ENCODE results near the gene EFNB2. TPM values are rescaled to one million over a fixed set of nuclear protein-coding genes. Genes with fewer than 3 reads are reported as not detected.

EFNB2 gene
- total RNA-seq, 2 donors from 2014 or later = 15.5 to 17.4 TPM

DNA sequence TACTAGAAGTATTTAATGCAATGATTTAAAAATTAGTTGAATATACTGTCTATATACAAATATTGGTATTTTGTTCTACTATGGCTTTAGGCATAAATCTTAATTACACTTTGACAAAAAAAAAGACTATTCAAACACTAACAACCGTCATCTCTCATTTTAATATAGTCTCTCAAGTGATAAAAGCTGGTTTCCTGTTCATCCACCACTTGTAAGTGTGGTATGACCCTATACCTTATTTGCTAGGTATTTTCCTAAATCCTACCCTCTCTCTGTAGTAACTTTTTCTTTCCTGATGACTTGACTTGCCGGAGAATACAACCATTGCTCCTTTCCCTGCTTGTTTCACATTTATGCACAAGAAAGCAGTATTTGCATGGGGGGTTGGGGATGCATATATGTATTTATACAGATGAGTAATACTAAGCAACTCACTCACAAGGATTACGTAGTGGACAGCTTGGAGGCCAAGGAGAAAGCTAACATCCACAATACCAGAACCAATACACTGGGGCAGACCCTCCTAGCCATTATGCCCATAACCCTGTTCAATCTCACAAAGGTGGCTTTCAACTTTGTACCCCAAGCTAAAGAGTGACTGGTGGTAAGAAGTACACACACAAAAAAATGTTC lies 12.7 kb upstream of the EFNB2 start:
- no peak for DNase-seq (ENCODE audit: low spot score)
- H3K9me3 ChIP-seq = no peaks in the 10 kb centered on the region
- no peak overlapping the region for H3K27ac ChIP-seq
- peaks cover 9% of the 10 kb centered on the region for H3K36me3 ChIP-seq
- peaks cover 0 to 22% of the 10 kb centered on the region in 2 donors for H3K4me1 ChIP-seq
- TF ChIP-seq, protein P1, sequence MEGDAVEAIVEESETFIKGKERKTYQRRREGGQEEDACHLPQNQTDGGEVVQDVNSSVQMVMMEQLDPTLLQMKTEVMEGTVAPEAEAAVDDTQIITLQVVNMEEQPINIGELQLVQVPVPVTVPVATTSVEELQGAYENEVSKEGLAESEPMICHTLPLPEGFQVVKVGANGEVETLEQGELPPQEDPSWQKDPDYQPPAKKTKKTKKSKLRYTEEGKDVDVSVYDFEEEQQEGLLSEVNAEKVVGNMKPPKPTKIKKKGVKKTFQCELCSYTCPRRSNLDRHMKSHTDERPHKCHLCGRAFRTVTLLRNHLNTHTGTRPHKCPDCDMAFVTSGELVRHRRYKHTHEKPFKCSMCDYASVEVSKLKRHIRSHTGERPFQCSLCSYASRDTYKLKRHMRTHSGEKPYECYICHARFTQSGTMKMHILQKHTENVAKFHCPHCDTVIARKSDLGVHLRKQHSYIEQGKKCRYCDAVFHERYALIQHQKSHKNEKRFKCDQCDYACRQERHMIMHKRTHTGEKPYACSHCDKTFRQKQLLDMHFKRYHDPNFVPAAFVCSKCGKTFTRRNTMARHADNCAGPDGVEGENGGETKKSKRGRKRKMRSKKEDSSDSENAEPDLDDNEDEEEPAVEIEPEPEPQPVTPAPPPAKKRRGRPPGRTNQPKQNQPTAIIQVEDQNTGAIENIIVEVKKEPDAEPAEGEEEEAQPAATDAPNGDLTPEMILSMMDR (IDR thresholded peaks at IDR 0.05) = no peak
- H3K27me3 ChIP-seq = no peaks in the 10 kb centered on the region
- H3K4me3 ChIP-seq = no peak overlapping the region

DNA sequence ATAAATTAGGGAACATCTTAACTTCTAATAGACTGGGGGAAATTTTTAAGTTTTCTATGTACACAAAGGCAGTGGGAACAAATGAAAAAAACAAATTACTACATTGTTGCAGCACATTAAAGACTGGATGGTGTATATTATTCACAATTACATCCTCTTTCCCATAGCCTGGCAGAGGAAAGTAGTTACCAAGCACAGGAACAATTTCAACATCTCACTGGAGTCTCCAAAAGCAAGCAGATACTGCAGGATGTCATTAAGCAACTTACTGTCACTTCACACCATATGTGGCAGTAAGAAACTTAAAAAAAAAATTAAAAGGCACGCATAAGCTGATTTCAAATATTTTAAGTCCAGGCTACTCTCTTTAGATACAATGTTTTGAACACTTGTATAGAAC lies 6.4 kb upstream of the EFNB2 start:
- Histone ChIP-seq H3K4me3 (no peak overlapping the region), H3K27ac (no peak overlapping the region), H3K36me3 (peaks cover 15% of the 10 kb centered on the region), H3K27me3 (no peaks in the 10 kb centered on the region), H3K4me1 (peaks cover 0 to under 1% of the 10 kb centered on the region in 2 donors), H3K9me3 (no peaks in the 10 kb centered on the region)
- TF ChIP-seq, protein P1 (IDR thresholded peaks at IDR 0.05) = no peak
- DNase-seq (ENCODE audit: low spot score) = no peak

DNA sequence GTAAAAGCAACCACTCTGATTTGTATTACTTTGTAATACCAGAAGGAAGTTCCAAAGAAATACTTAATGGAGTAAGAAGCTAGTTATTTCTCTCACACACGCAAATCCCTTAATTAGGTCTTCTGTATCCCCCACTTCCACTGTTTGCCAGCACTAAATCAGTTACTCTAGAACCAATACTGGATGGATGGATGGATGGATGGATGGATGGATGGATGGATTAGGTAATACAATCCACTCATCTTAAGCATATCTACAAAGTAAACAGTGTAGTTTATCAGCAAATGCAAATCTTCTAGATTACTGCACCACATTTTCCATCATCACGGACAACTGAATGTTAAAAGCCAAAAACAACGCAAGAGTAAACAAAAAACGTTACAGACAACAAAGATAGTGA lies 5.2 kb upstream of the EFNB2 start:
- H3K27ac ChIP-seq = no peak overlapping the region
- H3K27me3 ChIP-seq = no peaks in the 10 kb centered on the region
- DNase-seq (ENCODE audit: low spot score) = no peak
- TF ChIP-seq, protein P1 (IDR thresholded peaks at IDR 0.05) = no peak
- no peak overlapping the region for H3K4me3 ChIP-seq
- peaks cover 15% of the 10 kb centered on the region for H3K36me3 ChIP-seq
- peaks cover 0 to 10% of the 10 kb centered on the region in 2 donors for H3K4me1 ChIP-seq
- no peaks in the 10 kb centered on the region for H3K9me3 ChIP-seq

DNA sequence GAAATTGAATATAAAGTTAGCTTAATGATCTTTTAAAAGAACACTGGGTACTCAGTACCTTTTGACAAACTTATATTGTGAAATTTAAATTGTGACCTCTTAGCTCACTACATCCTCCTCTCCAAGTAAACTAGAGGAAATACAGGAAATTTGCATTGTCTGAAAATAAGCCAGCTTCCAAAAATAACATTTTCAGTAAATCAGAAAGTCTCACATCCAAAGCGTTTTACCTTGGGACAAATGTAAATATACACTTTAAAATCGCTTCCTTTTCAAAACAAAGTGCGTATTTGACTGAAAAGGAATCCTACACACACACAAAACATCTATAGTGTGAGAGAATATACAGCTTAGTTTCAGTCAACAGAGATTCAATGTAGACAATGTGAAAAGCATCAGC lies 2.1 kb upstream of the EFNB2 start:
- TF ChIP-seq, protein P1 (IDR thresholded peaks at IDR 0.05) = no peak
- Histone ChIP-seq H3K36me3 (no peaks in the 10 kb centered on the region), H3K4me3 (no peak overlapping the region), H3K9me3 (no peaks in the 10 kb centered on the region), H3K27me3 (no peaks in the 10 kb centered on the region), H3K27ac (no peak overlapping the region), H3K4me1 (peaks cover 0 to 29% of the 10 kb centered on the region in 2 donors)
- DNase-seq (ENCODE audit: low spot score) = no peak

DNA sequence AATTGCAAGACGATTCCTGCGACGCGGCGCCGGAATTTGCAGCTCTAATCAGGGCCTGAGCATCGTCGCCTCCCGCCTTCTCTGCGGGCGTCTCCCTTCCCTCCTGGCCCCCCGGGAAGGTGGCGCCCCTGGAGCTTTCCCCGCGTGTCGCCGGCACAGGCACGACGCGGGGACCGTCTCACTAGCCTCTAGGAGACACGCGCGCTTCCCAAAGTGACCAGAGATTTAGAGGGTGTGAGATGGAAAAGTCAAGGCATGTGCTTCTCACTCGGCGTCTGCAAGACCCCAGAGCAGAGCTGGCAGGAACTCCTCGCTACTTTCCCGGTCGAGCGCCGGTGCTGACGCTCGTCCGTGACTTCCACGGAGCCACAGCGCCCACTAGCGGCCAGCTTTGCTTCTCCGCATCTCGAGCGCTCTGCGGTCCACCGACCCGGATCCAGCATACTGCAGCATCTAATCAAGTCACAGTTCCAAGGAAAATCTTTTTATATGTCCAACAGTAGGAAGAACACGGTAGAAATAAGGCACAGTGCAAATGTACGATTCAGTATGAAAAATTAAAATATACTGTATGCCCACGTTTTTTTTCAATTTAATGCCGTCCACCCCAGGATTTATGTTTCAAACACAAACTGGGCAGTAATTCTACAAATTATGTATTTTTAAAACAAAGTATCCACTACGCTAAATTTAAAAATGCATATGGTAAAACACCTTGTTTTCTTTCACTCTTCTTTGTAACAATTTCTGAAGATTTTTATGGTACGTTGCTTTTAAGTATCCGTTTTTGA lies 977 bp upstream of the EFNB2 start:
- H3K9me3 ChIP-seq = no peaks in the 10 kb centered on the region
- TF ChIP-seq, protein P1 (IDR thresholded peaks at IDR 0.05) = peak; percentile 97 to 99
- H3K4me1 ChIP-seq = peaks cover 0 to 32% of the 10 kb centered on the region in 2 donors
- DNase-seq (ENCODE audit: low spot score) = peak; percentile 88
- no peaks in the 10 kb centered on the region for H3K27me3 ChIP-seq
- peak overlapping the region; percentile 56 to 72 for H3K4me3 ChIP-seq
- no peaks in the 10 kb centered on the region for H3K36me3 ChIP-seq
- peak overlapping the region; percentile 60 to 61 for H3K27ac ChIP-seq

All from right atrium auricular region (tissue), 2 donors.